Breast epithelium (tissue), 3 donors: ENCODE measurements around the gene NRG3.

Experiments
- POLR2A ChIP-seq: fragments of 450-650 bp; IDR thresholded peaks from one replicate; pipeline ENCODE4 v1.6.1; 2016; ENCODE audit warnings: antibody characterized with exemption, mild to moderate bottlenecking, moderate library complexity
- TF ChIP-seq, protein P1 (sequence below), 3 donors: fragments of 450-650 bp; IDR thresholded peaks; one replicate each; pipeline ENCODE4 v1.5.1; 2016 to 2017; ENCODE audit warnings: antibody characterized with exemption in 3 of 3, mild to moderate bottlenecking in 3 of 3, moderate library complexity in 3 of 3

DNA sequence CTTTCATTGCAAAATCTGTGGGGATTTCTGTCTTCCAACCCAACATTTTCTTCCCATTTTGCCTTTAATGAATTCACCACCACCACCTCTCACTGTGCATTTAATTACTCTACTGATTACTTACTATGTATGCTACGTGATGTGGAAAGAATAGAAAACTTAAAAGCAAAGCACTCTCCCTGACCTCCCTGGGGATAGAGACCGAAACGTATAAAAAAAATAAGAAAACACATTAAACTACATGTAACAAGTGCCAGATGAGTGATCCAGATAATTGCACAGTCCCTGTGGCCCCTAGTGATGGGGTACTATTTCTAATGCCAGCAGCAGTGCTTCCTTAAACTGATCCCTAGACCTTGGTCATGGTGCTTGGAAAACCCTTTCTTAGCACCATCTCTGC lies 478.4 kb downstream of the NRG3 start:
- no peak for TF ChIP-seq POLR2A
- TF ChIP-seq, protein P1, sequence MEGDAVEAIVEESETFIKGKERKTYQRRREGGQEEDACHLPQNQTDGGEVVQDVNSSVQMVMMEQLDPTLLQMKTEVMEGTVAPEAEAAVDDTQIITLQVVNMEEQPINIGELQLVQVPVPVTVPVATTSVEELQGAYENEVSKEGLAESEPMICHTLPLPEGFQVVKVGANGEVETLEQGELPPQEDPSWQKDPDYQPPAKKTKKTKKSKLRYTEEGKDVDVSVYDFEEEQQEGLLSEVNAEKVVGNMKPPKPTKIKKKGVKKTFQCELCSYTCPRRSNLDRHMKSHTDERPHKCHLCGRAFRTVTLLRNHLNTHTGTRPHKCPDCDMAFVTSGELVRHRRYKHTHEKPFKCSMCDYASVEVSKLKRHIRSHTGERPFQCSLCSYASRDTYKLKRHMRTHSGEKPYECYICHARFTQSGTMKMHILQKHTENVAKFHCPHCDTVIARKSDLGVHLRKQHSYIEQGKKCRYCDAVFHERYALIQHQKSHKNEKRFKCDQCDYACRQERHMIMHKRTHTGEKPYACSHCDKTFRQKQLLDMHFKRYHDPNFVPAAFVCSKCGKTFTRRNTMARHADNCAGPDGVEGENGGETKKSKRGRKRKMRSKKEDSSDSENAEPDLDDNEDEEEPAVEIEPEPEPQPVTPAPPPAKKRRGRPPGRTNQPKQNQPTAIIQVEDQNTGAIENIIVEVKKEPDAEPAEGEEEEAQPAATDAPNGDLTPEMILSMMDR (IDR thresholded peaks at IDR 0.05), result no peak
